HepG2 (cell line): ENCODE data around the gene ST14. TPM values are rescaled to one million over a fixed set of nuclear protein-coding genes. Genes with fewer than 3 reads are reported as not detected.

Source experiments
- ATAC-seq: fragments of 200-7000 bp; cut with Tn5 transposase; 3 replicates; pipeline ENCODE4 v1.9.1; 2020; ENCODE audit warnings: mild to moderate bottlenecking, moderate library complexity
- BruUV-seq: library from RNA; stranded (reverse); fragments of 400-500 nt; replicated peaks from 2 replicates; lab custom pipeline; 2021; lab: Mats Ljungman, UMichigan
- CTCF ChIA-PET: fragments of 300-600 bp; formaldehyde crosslinking; extraction: SDS; loops from one replicate; lab custom pipeline; 2021; ENCODE audit warnings: low total read pairs, inconsistent platforms, low intra/inter-chr PET ratio; lab: Yijun Ruan, JAX
- POLR2A ChIA-PET: fragments of 350-600 bp; sonication (Branson Sonifier 250); formaldehyde crosslinking; loops from one replicate; lab custom pipeline; 2020; ENCODE audit warnings: antibody characterized with exemption, inconsistent platforms; lab: Yijun Ruan, JAX
- DNase-seq: peaks from one replicate; pipeline ENCODE4 v3.0.0-alpha.2; 2015; ENCODE audit warnings: low spot score
- FAIRE-seq: peaks from 3 replicates; lab custom pipeline; 2011; peaks lifted over from hg19 to GRCh38; lab: Jason Lieb, UNC
- H2AFZ ChIP-seq: one replicate; pipeline ENCODE4 v1.6.1; 2011; ENCODE audit warnings: low read length, inconsistent platforms
- H3K27ac ChIP-seq: fragments of 300-600 bp; 3 replicates; pipeline ENCODE4 v1.8.0; 2011; ENCODE audit warnings: mixed run types, mild to moderate bottlenecking, mixed read lengths, low read length, inconsistent platforms; ENCODE audit not compliant: insufficient read depth; ENCODE audit errors: extremely low read length
- H3K27me3 ChIP-seq, 2 experiments: fragments of 200-600 bp in 1 of 2; 2 replicates in 1 of 2; 3 replicates in 1 of 2; pipeline versions ENCODE4 v1.6.0 to v1.8.0; 2011; ENCODE audit warnings: low read length in 2 of 2, mild to moderate bottlenecking in 2 of 2, moderate library complexity in 2 of 2, inconsistent platforms in 1 of 2; ENCODE audit not compliant: insufficient read depth in 2 of 2, control insufficient read depth in 1 of 2
- H3K36me3 ChIP-seq, 2 experiments: fragments of 200-600 bp in 1 of 2; replicated peaks in 1 of 2; 2 replicates in 1 of 2; 3 replicates in 1 of 2; pipeline versions ENCODE4 v1.5.1 to v1.8.0; 2011; ENCODE audit warnings: low read length in 2 of 2, inconsistent platforms in 1 of 2; ENCODE audit not compliant: insufficient read depth in 2 of 2, control insufficient read depth in 1 of 2
- H3K4me1 ChIP-seq: 2 replicates; pipeline ENCODE4 v1.5.1; 2012; ENCODE audit warnings: low read length, inconsistent platforms; ENCODE audit not compliant: insufficient read depth
- H3K4me2 ChIP-seq: 2 replicates; pipeline ENCODE4 v1.6.0; 2011; ENCODE audit warnings: low read depth, low read length, inconsistent platforms
- H3K4me3 ChIP-seq, 3 experiments: fragments of 200-600 bp in 1 of 3; sonication (generic), shearing (Covaris generic) in 1 of 3; replicated peaks in 1 of 3; 2 replicates each; pipeline ENCODE4 v1.5.1; 2011 to 2016; ENCODE audit warnings: low read length in 3 of 3, inconsistent platforms in 2 of 3, low read depth in 2 of 3, mild to moderate bottlenecking in 2 of 3, control low read depth in 1 of 3, mixed read lengths in 1 of 3; ENCODE audit not compliant: insufficient read depth in 1 of 3
- H3K79me2 ChIP-seq: one replicate; pipeline ENCODE4 v1.6.1; 2011; ENCODE audit warnings: low read length, inconsistent platforms; ENCODE audit not compliant: insufficient read depth
- H3K9ac ChIP-seq: 2 replicates; pipeline ENCODE4 v1.6.0; 2011; ENCODE audit warnings: mild to moderate bottlenecking, low read depth, low read length, inconsistent platforms; ENCODE audit not compliant: insufficient read depth
- H3K9me3 ChIP-seq: 2 replicates; pipeline ENCODE4 v1.5.1; 2012; ENCODE audit warnings: mild to moderate bottlenecking, low read length
- H4K20me1 ChIP-seq: 2 replicates; pipeline ENCODE4 v1.6.0; 2011; ENCODE audit warnings: inconsistent platforms, mild to moderate bottlenecking, low read length, moderate library complexity; ENCODE audit not compliant: insufficient read depth
- ATF1 ChIP-seq: IDR thresholded peaks from 2 replicates; pipeline ENCODE4 v1.6.1; 2016; ENCODE audit warnings: mild to moderate bottlenecking, control low read depth
- ATF7-NPFF ChIP-seq: sonication (generic); formaldehyde crosslinking; IDR thresholded peaks from 2 replicates; pipeline ENCODE4 v1.8.1; 2023; ENCODE audit warnings: mild to moderate bottlenecking, low read depth, missing genetic modification reagents, moderate library complexity
- CEBPG ChIP-seq: IDR thresholded peaks from 2 replicates; pipeline ENCODE4 v1.6.1; 2016
- POLR2AphosphoS2 ChIP-seq: IDR thresholded peaks from 2 replicates; pipeline ENCODE4 v1.6.1; 2011; ENCODE audit warnings: low read depth, low read length, improper control_type of control experiment
- SMARCC2 ChIP-seq: fragments of 450-650 bp; IDR thresholded peaks from 2 replicates; pipeline ENCODE4 v1.6.1; 2017; ENCODE audit warnings: antibody characterized with exemption, mild to moderate bottlenecking
- TFAP4 ChIP-seq: sonication (generic); IDR thresholded peaks from 2 replicates; pipeline ENCODE4 v1.6.1; 2016; ENCODE audit warnings: low read depth, borderline replicate concordance
- ZBTB40 ChIP-seq, 2 experiments: fragments of 450-650 bp in 1 of 2; sonication (generic) in 1 of 2; formaldehyde crosslinking in 1 of 2; IDR thresholded peaks; 2 replicates each; pipeline versions ENCODE4 v1.6.1 to v1.8.0; 2016 to 2022; ENCODE audit warnings: antibody characterized with exemption in 1 of 2, mild to moderate bottlenecking in 1 of 2, missing genetic modification reagents in 1 of 2
- ZNF326 ChIP-seq: sonication (generic); formaldehyde crosslinking; IDR thresholded peaks from 2 replicates; pipeline ENCODE4 v1.4.0; 2020; ENCODE audit warnings: missing genetic modification reagents, borderline replicate concordance
- ZNF547 ChIP-seq: sonication (generic); formaldehyde crosslinking; IDR thresholded peaks from 2 replicates; pipeline ENCODE4 v1.5.1; 2020; ENCODE audit warnings: mild to moderate bottlenecking, missing genetic modification reagents
- ZNF562 ChIP-seq: sonication (generic); formaldehyde crosslinking; IDR thresholded peaks from 2 replicates; pipeline ENCODE4 v1.8.0; 2022; ENCODE audit warnings: missing genetic modification reagents, borderline replicate concordance
- ZNF574 ChIP-seq: sonication (generic); formaldehyde crosslinking; IDR thresholded peaks from 2 replicates; pipeline ENCODE4 v1.4.0; 2020; ENCODE audit warnings: missing genetic modification reagents
- ZNF761 ChIP-seq: sonication (generic); formaldehyde crosslinking; conservative IDR thresholded peaks from 2 replicates; pipeline ENCODE4 v1.4.0; 2020; ENCODE audit warnings: mild to moderate bottlenecking, missing genetic modification reagents
- WGBS: methylation state at CpG from one replicate; pipeline ENCODE4 v1.1.6; 2017; ENCODE audit warnings: low lambda C conversion rate; 5-methylcytosine and 5-hydroxymethylcytosine counted together
- in situ Hi-C: cut with HindIII; loops from 2 replicates; pipeline ENCODE4 v1.10.0; 2017; ENCODE audit warnings: low pct_unique_long_range_greater_than_20kb; ENCODE audit not compliant: extremely low pct_ligation_motif_present
- intact Hi-C: fragments of 100-400 bp; cut with micrococcal nuclease; formaldehyde crosslinking; loops from one replicate; pipeline ENCODE4 v1.10.0; 2022; ENCODE audit not compliant: unreplicated experiment
- polyA plus RNA-seq, 8 experiments: library from polyadenylated mRNA; depleted of rRNA in 3 of 8; stranded (reverse) in 7 of 8; unstranded in 1 of 8; fragments of >200 nt; fragmentation: Illumina TruSeq in 4 of 8; extraction: Trizol in 4 of 8; gene quantifications; 2 replicates each; pipeline versions ENCODE4 v1.2.1 to v1.2.3, GENCODE V29; 2011 to 2016; ENCODE audit warnings: low read depth in 4 of 8, missing spikeins in 1 of 8, mixed read lengths in 1 of 8; ENCODE audit not compliant: insufficient read depth in 1 of 8
- total RNA-seq, 5 experiments: library from RNA; depleted of rRNA; stranded (reverse); fragments of >200 nt; fragmentation: Illumina TruSeq; extraction: Trizol; gene quantifications; 2 replicates each; pipeline ENCODE4 v1.2.3, GENCODE V29; 2016; ENCODE audit warnings: low read depth in 1 of 5

Gene ST14
- total and polyA plus RNA-seq, 2 of the 13 experiments (the other 11 are each of a cell fraction or from before 2014, with no cell fraction given), result 0.88 to 1.4 TPM

DNA sequence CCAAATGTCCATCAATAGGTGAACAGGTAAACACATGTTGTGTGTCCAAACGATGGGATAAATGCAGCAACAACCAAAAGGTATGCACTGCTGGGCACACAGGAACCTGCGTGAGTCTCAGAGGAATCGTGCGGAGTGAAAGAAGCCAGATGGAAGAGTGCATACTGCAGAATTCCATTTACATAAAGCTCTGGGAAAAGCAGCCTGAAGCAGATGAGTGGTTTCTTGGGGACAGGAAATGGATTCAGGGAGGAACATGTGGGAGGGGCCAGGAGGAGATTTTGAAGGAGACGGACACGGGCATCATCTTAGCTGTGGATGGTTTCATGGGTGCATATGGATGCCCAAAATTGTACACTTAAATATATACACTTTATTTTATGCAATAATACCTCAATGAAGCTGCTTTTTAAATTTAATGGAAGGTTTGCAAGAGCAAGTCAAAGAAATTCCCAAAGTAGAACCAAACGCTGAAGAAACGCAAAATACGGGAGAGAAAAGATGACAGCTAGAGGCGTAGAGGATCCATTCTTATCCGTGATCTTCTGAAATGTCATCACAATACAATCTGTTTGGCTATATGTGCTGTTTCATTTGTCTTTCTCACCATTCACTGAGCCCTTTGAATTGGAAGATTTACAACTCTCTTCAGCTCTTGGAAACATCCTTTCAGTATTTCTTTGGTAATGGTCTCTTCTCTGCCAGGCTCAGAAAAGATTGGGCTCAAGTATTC, 24.5 kb downstream of the ST14 start:
- H3K27ac ChIP-seq, result no peak overlapping the region
- H3K4me2 ChIP-seq, result no peak overlapping the region
- no TSS peak for BruUV-seq
- H3K4me1 ChIP-seq, result peaks cover 40% of the 10 kb centered on the region
- no peaks in the 10 kb centered on the region for H3K36me3 ChIP-seq
- H3K4me3 ChIP-seq, result no peak overlapping the region
- H4K20me1 ChIP-seq, result no peaks in the 10 kb centered on the region
- 93% methylated on average over 11 of the region's 11 CpGs for WGBS
- ChIA-PET POLR2A (no interaction called here), CTCF (no interaction called here)
- H3K9me3 ChIP-seq, result no peaks in the 10 kb centered on the region
- intact Hi-C loops, result no loop called here
- DNase-seq (no peak), ATAC-seq (no peak), FAIRE-seq (no peak)
- in situ Hi-C loops, result no loop called here
- H3K79me2 ChIP-seq, result no peaks in the 10 kb centered on the region
- no peak overlapping the region for H3K9ac ChIP-seq
- no peaks in the 10 kb centered on the region for H3K27me3 ChIP-seq
- no peak overlapping the region for H2AFZ ChIP-seq
- TF ChIP-seq ZNF761 (CRISPR knock-in tag) (no peak), ZNF326 (no peak), ATF1 (CRISPR knock-in tag) (no peak), POLR2AphosphoS2 (no peak), SMARCC2 (no peak), ATF7-NPFF (no peak), ZNF562 (CRISPR knock-in tag) (no peak), ZNF574 (CRISPR knock-in tag) (no peak), ZNF547 (CRISPR knock-in tag) (no peak), CEBPG (CRISPR knock-in tag) (no peak), ZBTB40 (IDR thresholded peaks at IDR 0.05) (no peak), ZBTB40 (CRISPR knock-in tag; IDR thresholded peaks at IDR 0.05) (no peak), TFAP4 (no peak)
